HG02623 (cell line): ENCODE measurements around the gene ABCA10.
A peak's percentile ranks its signal among the peaks of the same experiment; 100 is the strongest.
"Not testable (repeated sequence)": the region's sequence is repeated elsewhere in the genome, so short reads cannot be mapped to it uniquely, and the experiment has no call there.

Experiments
- ATAC-seq: cut with Tn5 transposase; IDR thresholded peaks from one replicate; pipeline ENCODE4 v1.9.1; 2021; ENCODE audit warnings: moderate library complexity; ENCODE audit not compliant: unreplicated experiment

ABCA10 gene

GRCh38 chr17:69231521-69231920 lies 2.9 kb upstream of the ABCA10 start:
- no peak for ATAC-seq

- no peak for ATAC-seq
These were observed 2.3 kb upstream of the ABCA10 start for GRCh38 chr17:69230939-69231338.

GRCh38 chr17:69228018-69228417 lies 606 bp downstream of the ABCA10 start:
- ATAC-seq: no peak

- ATAC-seq: no peak
These were observed 1.1 kb downstream of the ABCA10 start for GRCh38 chr17:69227541-69227940.

GRCh38 chr17:69223809-69224208 lies 4.8 kb downstream of the ABCA10 start:
- peak; percentile 98 for ATAC-seq

GRCh38 chr17:69222707-69223258 lies 5.8 kb downstream of the ABCA10 start:
- ATAC-seq: no peak

GRCh38 chr17:69220098-69220497 lies 8.5 kb downstream of the ABCA10 start:
- ATAC-seq: no peak

GRCh38 chr17:69218986-69219385 lies 9.6 kb downstream of the ABCA10 start:
- ATAC-seq: no peak

GRCh38 chr17:69213059-69213813 lies 15.4 kb downstream of the ABCA10 start:
- no peak for ATAC-seq

GRCh38 chr17:69208640-69209039 lies 20.0 kb downstream of the ABCA10 start:
- no peak for ATAC-seq

- no peak for ATAC-seq
These were observed 21.5 kb downstream of the ABCA10 start for GRCh38 chr17:69207151-69207550.

- ATAC-seq: no peak
These were observed 30.4 kb downstream of the ABCA10 start for GRCh38 chr17:69198238-69198637.

- not testable (repeated sequence) for ATAC-seq
These were observed 32.4 kb downstream of the ABCA10 start for GRCh38 chr17:69196105-69196653.

- no peak for ATAC-seq
These were observed 35.9 kb downstream of the ABCA10 start for GRCh38 chr17:69192754-69193153.

- ATAC-seq: no peak
These were observed 39.8 kb downstream of the ABCA10 start for GRCh38 chr17:69188796-69189195.

GRCh38 chr17:69188064-69188463 lies 40.6 kb downstream of the ABCA10 start:
- no peak for ATAC-seq

GRCh38 chr17:69187294-69187693 lies 41.3 kb downstream of the ABCA10 start:
- no peak for ATAC-seq

GRCh38 chr17:69179227-69179952 lies 49.2 kb downstream of the ABCA10 start:
- no peak for ATAC-seq

GRCh38 chr17:69176457-69176795 lies 52.2 kb downstream of the ABCA10 start:
- no peak for ATAC-seq

- ATAC-seq: no peak
These were observed 52.8 kb downstream of the ABCA10 start for GRCh38 chr17:69175625-69176456.

GRCh38 chr17:69175262-69175624 lies 53.4 kb downstream of the ABCA10 start:
- ATAC-seq: no peak
